GM20000 (cell line): ENCODE measurements around the gene KRT36.

ENCODE experiments used
- DNase-seq: peaks from one replicate; pipeline ENCODE4 v3.0.0; 2012; ENCODE audit warnings: low spot score
- CTCF ChIP-seq: IDR thresholded peaks from 2 replicates; pipeline ENCODE4 v1.5.1; 2012; ENCODE audit warnings: mild to moderate bottlenecking, control low read depth; ENCODE audit errors: extremely low read depth, missing control alignments

The KRT36 gene

DNA sequence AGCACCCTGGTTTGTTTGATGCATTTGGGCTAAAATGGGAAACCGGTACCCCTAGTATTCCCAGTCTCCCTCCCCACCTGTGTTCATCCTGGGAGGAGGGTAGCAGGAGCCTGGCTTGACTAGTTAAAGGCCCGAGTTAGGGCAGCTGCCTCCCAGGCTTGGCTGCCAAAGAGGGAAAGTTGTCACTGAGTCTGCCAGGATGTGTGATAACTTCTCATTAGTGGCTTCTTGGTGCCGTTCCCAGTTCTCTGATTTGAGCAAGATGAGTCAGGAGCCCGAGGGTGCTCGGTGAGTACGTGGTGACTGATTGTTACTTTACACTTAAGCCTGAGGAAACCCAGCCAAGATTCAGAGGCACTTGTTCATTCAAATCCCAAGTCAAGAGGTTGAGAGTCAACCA lies 25.0 kb downstream of the KRT36 start:
- no peak for TF ChIP-seq CTCF
- DNase-seq = no peak

GRCh38 chr17:41464173-41464572 lies 25.5 kb downstream of the KRT36 start:
- no peak for DNase-seq
- no peak for TF ChIP-seq CTCF

GRCh38 chr17:41463746-41464145 lies 26.0 kb downstream of the KRT36 start:
- TF ChIP-seq CTCF = no peak
- DNase-seq = no peak

DNA sequence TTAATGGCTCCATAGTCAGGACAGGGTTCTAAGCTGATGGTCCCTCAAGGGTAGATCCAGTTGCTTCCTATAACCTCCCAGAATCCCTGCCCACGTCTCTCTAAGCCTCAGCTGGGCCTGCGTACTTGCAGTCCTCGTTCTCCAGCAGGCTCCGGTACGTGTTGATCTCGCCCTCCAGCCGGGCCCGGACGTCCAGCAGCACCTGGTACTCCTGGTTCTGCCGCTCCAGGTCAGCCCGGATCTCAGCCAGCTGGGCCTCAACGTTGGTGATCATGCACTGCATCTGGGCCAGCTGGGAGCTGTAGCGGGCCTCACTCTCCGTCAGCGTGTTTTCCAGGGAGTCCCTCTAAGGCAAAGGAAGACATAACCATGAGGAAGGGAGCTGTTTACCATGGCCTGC lies 27.0 kb downstream of the KRT36 start:
- DNase-seq = no peak
- no peak for TF ChIP-seq CTCF

GRCh38 chr17:41457676-41458075 lies 32.0 kb downstream of the KRT36 start:
- TF ChIP-seq CTCF = no peak
- DNase-seq = no peak

DNA sequence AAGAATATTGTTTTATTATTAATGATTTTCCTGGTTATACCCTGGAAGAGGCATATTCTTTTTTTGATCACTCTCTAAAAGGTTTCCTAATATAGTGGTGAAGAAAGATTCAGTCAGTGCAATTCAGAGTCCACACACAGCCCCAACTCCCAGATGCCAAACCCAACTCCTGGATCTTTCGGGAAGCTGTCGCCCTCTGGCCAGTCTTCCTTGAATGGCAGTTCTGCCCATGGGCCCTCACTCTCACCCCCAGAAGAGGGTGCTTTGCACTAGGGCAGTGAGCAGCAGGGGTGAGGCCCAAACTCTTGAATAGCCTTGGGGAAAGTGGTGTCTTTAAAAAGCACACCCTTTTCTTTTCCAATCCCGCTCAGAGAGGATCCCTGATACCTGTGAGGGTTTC lies 33.5 kb downstream of the KRT36 start:
- no peak for DNase-seq

DNA sequence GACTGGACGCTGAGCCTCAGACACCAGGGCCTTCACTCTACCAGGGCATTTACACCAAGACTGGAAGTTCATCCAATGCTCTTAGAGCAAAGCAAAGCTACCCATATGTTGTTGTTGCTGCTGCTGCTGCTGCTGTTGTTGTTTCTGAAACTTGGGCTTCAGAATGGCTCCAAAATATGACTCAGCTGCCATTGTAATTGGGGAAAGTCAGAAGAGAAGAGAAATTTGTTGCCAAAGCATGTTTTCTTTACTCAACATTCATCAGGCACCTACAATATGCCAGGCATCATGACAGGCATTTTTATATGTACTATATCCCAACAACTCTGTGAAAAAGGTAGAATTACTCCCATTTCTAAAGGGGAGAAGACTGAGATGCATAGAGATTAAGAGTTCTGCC lies 34.5 kb downstream of the KRT36 start:
- no peak for DNase-seq
- TF ChIP-seq CTCF = no peak

More for the DNA sequence above, 33.5 kb downstream of the KRT36 start:
- no peak for TF ChIP-seq CTCF
